T-helper 17 cell (primary cell): ENCODE measurements around the gene SLC38A9. TPM values are rescaled to one million over a fixed set of nuclear protein-coding genes. Genes with fewer than 3 reads are reported as not detected.

ENCODE experiments used
- total RNA-seq, 4 donors: library from RNA in 2 of 4; stranded (reverse) in 2 of 4; gene quantifications; one replicate each; pipeline ENCODE4 v1.2.3 and lab custom pipeline; 2022 to 2026

Gene SLC38A9
- total RNA-seq, 2 donors from 2014 or later: 15.7 to 19.0 TPM

Other genes with a start within 250 kb of the SLC38A9 start
- 1 to 10 TPM; 4.9 to 5.7 TPM for gene PLPP1, start 177.4 kb downstream of the SLC38A9 start, total RNA-seq
- not detected for gene DDX4, start 25.7 kb upstream of the SLC38A9 start, total RNA-seq
- gene IL31RA, start 139.0 kb upstream of the SLC38A9 start, total RNA-seq: not detected